HG03108 (cell line): ENCODE results near the gene EIF2AK3.
"Not testable (repeated sequence)": the region's sequence is repeated elsewhere in the genome, so short reads cannot be mapped to it uniquely, and the experiment has no call there.

ENCODE experiments used
- ATAC-seq: cut with Tn5 transposase; IDR thresholded peaks from one replicate; pipeline ENCODE4 v1.9.1; 2021; ENCODE audit warnings: moderate library complexity; ENCODE audit not compliant: unreplicated experiment

The EIF2AK3 gene

GRCh38 chr2:88627055-88627855 lies at the start of gene EIF2AK3:
Gene EIF2AK3 (minus strand): TSS chr2:88627464. CDS start chr2:88627274, 190 bp downstream.
- ATAC-seq, result peak; percentile 84

- ATAC-seq, result no peak
These were observed 46.1 kb upstream of the EIF2AK3 start for GRCh38 chr2:88673363-88673762.

- ATAC-seq, result no peak
These were observed 44.6 kb upstream of the EIF2AK3 start for GRCh38 chr2:88671786-88672427.

- ATAC-seq, result peak; percentile 87
These were observed 42.4 kb upstream of the EIF2AK3 start for GRCh38 chr2:88669482-88670214.

GRCh38 chr2:88668862-88669261 lies 41.6 kb upstream of the EIF2AK3 start:
- no peak for ATAC-seq

GRCh38 chr2:88667219-88667618 lies 40.0 kb upstream of the EIF2AK3 start:
- ATAC-seq, result no peak

- no peak for ATAC-seq
These were observed 39.3 kb upstream of the EIF2AK3 start for GRCh38 chr2:88666576-88666975.

- ATAC-seq, result no peak
These were observed 33.4 kb upstream of the EIF2AK3 start for GRCh38 chr2:88660622-88661021.

GRCh38 chr2:88659538-88659915 lies 32.3 kb upstream of the EIF2AK3 start:
- no peak for ATAC-seq

- no peak for ATAC-seq
These were observed 31.7 kb upstream of the EIF2AK3 start for GRCh38 chr2:88658881-88659537.

GRCh38 chr2:88658326-88658725 lies 31.1 kb upstream of the EIF2AK3 start:
- no peak for ATAC-seq

- ATAC-seq, result no peak
These were observed 29.9 kb upstream of the EIF2AK3 start for GRCh38 chr2:88657131-88657530.

- no peak for ATAC-seq
These were observed 29.4 kb upstream of the EIF2AK3 start for GRCh38 chr2:88656690-88657089.

- ATAC-seq, result no peak
These were observed 27.4 kb upstream of the EIF2AK3 start for GRCh38 chr2:88654714-88655113.

GRCh38 chr2:88651646-88652045 lies 24.4 kb upstream of the EIF2AK3 start:
- no peak for ATAC-seq

- not testable (repeated sequence) for ATAC-seq
These were observed 18.1 kb upstream of the EIF2AK3 start for GRCh38 chr2:88645291-88645882.

- no peak for ATAC-seq
These were observed 15.0 kb upstream of the EIF2AK3 start for GRCh38 chr2:88642278-88642677.

GRCh38 chr2:88641330-88641729 lies 14.1 kb upstream of the EIF2AK3 start:
- no peak for ATAC-seq

GRCh38 chr2:88639865-88640264 lies 12.6 kb upstream of the EIF2AK3 start:
- no peak for ATAC-seq

GRCh38 chr2:88638743-88639142 lies 11.5 kb upstream of the EIF2AK3 start:
- ATAC-seq, result no peak

- no peak for ATAC-seq
These were observed 10.9 kb upstream of the EIF2AK3 start for GRCh38 chr2:88638123-88638650.
